Cardiac fibroblast (primary cell): ENCODE results near the gene INTS15.

Source experiments
- DNase-seq, 2 donors: peaks; one replicate each; pipeline versions ENCODE4 v3.0.0 to v3.0.0-alpha.2; 2010; ENCODE audit warnings: low read depth in 2 of 2
- H3K4me3 ChIP-seq, 2 donors: replicated peaks in 1 of 2; 1 replicate in 1 of 2; 2 replicates in 1 of 2; pipeline ENCODE4 v1.5.1; 2011; ENCODE audit warnings: low read depth in 2 of 2, low read length in 2 of 2, mild to moderate bottlenecking in 2 of 2, moderate library complexity in 1 of 2
- TF ChIP-seq, protein P1 (sequence below): IDR thresholded peaks from one replicate; pipeline ENCODE4 v1.5.1; 2011; ENCODE audit warnings: low read depth, mild to moderate bottlenecking, low read length, inconsistent platforms

INTS15 gene

GRCh38 chr7:6649241-6649961 lies 59.6 kb downstream of the INTS15 start:
- H3K4me3 ChIP-seq, result no peak overlapping the region
- DNase-seq, result no peak
- TF ChIP-seq, protein P1, sequence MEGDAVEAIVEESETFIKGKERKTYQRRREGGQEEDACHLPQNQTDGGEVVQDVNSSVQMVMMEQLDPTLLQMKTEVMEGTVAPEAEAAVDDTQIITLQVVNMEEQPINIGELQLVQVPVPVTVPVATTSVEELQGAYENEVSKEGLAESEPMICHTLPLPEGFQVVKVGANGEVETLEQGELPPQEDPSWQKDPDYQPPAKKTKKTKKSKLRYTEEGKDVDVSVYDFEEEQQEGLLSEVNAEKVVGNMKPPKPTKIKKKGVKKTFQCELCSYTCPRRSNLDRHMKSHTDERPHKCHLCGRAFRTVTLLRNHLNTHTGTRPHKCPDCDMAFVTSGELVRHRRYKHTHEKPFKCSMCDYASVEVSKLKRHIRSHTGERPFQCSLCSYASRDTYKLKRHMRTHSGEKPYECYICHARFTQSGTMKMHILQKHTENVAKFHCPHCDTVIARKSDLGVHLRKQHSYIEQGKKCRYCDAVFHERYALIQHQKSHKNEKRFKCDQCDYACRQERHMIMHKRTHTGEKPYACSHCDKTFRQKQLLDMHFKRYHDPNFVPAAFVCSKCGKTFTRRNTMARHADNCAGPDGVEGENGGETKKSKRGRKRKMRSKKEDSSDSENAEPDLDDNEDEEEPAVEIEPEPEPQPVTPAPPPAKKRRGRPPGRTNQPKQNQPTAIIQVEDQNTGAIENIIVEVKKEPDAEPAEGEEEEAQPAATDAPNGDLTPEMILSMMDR, result no peak

- H3K4me3 ChIP-seq, result no peak overlapping the region
- no peak for DNase-seq
- TF ChIP-seq, protein P1, result no peak
Observed at GRCh38 chr7:6650086-6650485, 60.3 kb downstream of the INTS15 start.

DNA sequence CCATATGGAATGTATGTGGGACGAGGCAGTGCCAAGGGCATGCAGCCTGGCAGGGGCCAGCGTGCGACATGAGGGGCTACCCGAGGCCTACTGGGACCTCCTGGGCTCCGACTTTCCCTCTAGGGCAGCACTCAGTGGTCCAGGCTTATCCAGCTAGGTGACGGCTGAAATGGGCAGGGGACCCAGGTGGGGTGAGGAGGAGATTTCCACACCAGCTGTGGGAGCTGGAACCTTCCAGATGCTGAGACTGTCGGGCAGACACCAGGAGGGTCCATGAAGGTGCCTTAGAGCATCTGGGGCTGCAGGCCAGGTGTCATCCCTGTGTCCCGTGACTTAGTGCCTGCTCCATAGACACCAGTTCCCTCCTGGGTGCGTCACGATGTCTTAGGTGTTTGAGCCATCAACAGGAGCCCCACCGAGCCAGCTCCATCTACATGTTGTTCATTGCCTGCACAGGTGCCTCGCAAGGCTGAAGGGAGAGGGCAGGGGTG lies 60.7 kb downstream of the INTS15 start:
- DNase-seq, result no peak
- TF ChIP-seq, protein P1, result no peak

GRCh38 chr7:6651851-6652445 lies 62.1 kb downstream of the INTS15 start:
- no peak for DNase-seq
- TF ChIP-seq, protein P1, result no peak
- no peak overlapping the region for H3K4me3 ChIP-seq

More for the DNA sequence above, 60.7 kb downstream of the INTS15 start:
- H3K4me3 ChIP-seq, result no peak overlapping the region

DNA sequence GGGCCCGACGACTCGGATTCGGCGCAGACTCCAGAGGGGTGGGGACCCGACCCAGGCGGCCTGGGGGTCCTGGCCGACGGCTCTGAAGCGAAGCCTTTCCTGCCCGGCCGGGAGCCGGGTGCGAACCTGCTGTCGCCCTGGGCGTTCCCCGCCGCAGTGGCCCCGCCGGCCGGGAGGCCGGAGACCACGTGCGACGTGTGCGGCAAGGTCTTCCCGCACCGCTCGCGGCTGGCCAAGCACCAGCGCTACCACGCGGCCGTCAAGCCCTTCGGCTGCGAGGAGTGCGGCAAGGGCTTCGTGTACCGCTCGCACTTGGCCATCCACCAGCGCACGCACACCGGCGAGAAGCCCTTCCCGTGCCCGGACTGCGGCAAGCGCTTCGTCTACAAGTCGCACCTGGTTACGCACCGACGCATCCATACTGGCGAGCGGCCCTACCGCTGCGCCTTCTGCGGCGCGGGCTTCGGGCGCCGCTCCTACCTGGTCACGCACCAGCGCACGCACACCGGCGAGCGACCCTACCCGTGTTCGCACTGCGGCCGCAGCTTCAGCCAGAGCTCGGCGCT lies 62.7 kb downstream of the INTS15 start:
- H3K4me3 ChIP-seq, result no peak overlapping the region
- DNase-seq, result no peak
- TF ChIP-seq, protein P1, result no peak

DNA sequence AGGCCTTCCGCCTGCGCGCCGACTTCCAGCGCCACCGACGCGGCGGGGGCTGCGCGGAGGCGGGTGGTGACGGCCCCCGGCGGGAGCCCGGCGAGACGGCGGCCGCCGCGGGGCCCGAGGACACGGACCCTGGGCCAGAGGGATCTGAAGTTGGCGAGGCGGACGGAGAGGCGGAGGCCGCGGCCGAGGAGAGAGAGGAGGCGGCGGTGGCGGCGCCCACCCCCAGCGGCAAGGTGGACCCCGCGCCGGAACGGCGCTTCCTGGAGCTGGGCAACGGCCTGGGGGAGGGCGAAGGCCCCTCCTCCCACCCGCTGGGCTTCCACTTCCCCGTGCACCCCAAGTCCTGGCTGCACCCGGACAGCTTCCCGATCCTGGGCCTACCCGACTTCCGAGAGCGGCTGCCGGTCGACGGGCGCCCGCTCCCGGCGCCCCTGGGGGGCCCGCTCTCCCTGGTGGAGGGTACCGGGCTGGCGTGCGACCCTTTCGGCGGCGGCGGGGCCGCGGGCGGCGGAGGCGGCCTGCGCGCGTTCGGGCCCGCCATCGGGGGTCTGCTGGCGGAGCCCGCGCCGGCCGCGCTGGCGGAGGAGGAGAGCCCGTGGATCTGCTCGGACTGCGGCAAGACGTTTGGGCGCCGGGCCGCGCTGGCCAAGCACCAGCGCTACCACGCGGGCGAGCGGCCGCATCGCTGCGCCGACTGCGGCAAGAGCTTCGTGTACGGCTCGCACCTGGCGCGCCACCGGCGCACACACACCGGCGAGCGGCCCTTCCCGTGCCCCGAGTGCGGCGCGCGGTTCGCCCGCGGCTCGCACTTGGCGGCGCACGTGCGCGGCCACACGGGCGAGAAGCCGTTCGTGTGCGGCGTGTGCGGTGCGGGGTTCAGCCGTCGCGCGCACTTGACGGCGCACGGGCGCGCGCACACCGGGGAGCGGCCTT lies 63.5 kb downstream of the INTS15 start:
- DNase-seq, result no peak
- H3K4me3 ChIP-seq, result no peak overlapping the region
- TF ChIP-seq, protein P1, result no peak
